ENCODE data around the gene SPATS2. TPM values are rescaled to one million over a fixed set of nuclear protein-coding genes. Genes with fewer than 3 reads are reported as not detected.

SPATS2 gene
- total and polyA plus RNA-seq, 11 donors: 3.0 to 9.1 (median 5.7) TPM

GRCh38 chr12:49556391-49557186 lies 189.3 kb downstream of the SPATS2 start:
- ATAC-seq (no peak), DNase-seq (peak in 1 of 5 donors; percentile 21)
- WGBS, 4 donors: 66 to 88% (median 74%) methylated on average over 8 to 12 of the region's 12 CpGs

GRCh38 chr12:49557187-49557916 lies 190.1 kb downstream of the SPATS2 start:
- TF ChIP-seq CTCF (IDR thresholded peaks at IDR 0.05): no peak
- TF ChIP-seq POLR2A (IDR thresholded peaks at IDR 0.05): no peak
- H3K27me3 ChIP-seq: no peaks in the 10 kb centered on the region
- ATAC-seq: peak in 1 of 4 donors; percentile 3
- peak overlapping the region in 3 of 12 donors; percentile 9 to 23 (median 13) for H3K27ac ChIP-seq
- no peak for DNase-seq
- WGBS, 4 donors: 84 to 89% (median 88%) methylated on average over 13 to 18 of the region's 18 CpGs
- peaks cover 0 to 66% (median 65%) of the 10 kb centered on the region in 9 donors for H3K36me3 ChIP-seq
- H3K4me3 ChIP-seq: no peak overlapping the region
- H3K4me1 ChIP-seq: peaks cover 0 to 9% (median 3%) of the 10 kb centered on the region in 12 donors
- H3K9me3 ChIP-seq: no peaks in the 10 kb centered on the region
- intact Hi-C loops (cut with DNase I): no loop called here

More at GRCh38 chr12:49556391-49557186, 189.3 kb downstream of the SPATS2 start:
- intact Hi-C loops (cut with DNase I): no loop called here
- Histone ChIP-seq H3K36me3 (peaks cover 0 to 58% (median 57%) of the 10 kb centered on the region in 9 donors), H3K4me1 (peaks cover 0 to 16% (median 5%) of the 10 kb centered on the region in 12 donors), H3K4me3 (no peak overlapping the region), H3K27me3 (no peaks in the 10 kb centered on the region), H3K9me3 (no peaks in the 10 kb centered on the region), H3K27ac (peak overlapping the region in 1 of 12 donors; percentile 13)
- TF ChIP-seq CTCF (IDR thresholded peaks at IDR 0.05) (no peak), POLR2A (IDR thresholded peaks at IDR 0.05) (no peak)

- H3K4me3 ChIP-seq: no peak overlapping the region
- H3K27me3 ChIP-seq: no peaks in the 10 kb centered on the region
- H3K9me3 ChIP-seq: no peaks in the 10 kb centered on the region
- DNase-seq: no peak
- peak in 3 of 4 donors; percentile 14 to 59 (median 38) for ATAC-seq
- peak overlapping the region in 2 of 12 donors; percentile 9 to 23 for H3K27ac ChIP-seq
- peaks cover 0 to 71% (median 70%) of the 10 kb centered on the region in 9 donors for H3K36me3 ChIP-seq
- intact Hi-C loops (cut with DNase I): no loop called here
- TF ChIP-seq CTCF (IDR thresholded peaks at IDR 0.05): peak in 5 of 12 donors; percentile 17 to 35 (median 24)
- TF ChIP-seq POLR2A (IDR thresholded peaks at IDR 0.05): no peak
- peaks cover 0 to 4% (median 0%) of the 10 kb centered on the region in 12 donors for H3K4me1 ChIP-seq
- 53 to 80% (median 67%) methylated on average over 5 to 7 of the region's 7 CpGs for WGBS, 4 donors
These were observed 190.6 kb downstream of the SPATS2 start for GRCh38 chr12:49557917-49558215.

GRCh38 chr12:49558526-49558925 lies 191.3 kb downstream of the SPATS2 start:
- intact Hi-C loops (cut with DNase I): no loop called here
- H3K27ac ChIP-seq: peak overlapping the region in 1 of 12 donors; percentile 9
- ATAC-seq (no peak), DNase-seq (no peak)
- H3K4me1 ChIP-seq: peaks cover 0 to 9% (median 0%) of the 10 kb centered on the region in 12 donors
- WGBS, 4 donors: 79 to 90% (median 85%) methylated on average over 13 of the region's 13 CpGs
- no peaks in the 10 kb centered on the region for H3K9me3 ChIP-seq
- H3K4me3 ChIP-seq: no peak overlapping the region
- peaks cover 0 to 78% (median 76%) of the 10 kb centered on the region in 9 donors for H3K36me3 ChIP-seq
- TF ChIP-seq POLR2A (IDR thresholded peaks at IDR 0.05): no peak
- no peak for TF ChIP-seq CTCF (IDR thresholded peaks at IDR 0.05)
- H3K27me3 ChIP-seq: no peaks in the 10 kb centered on the region

All from heart left ventricle (tissue), 16 donors.